ENCODE measurements around the gene HEY2. TPM values are rescaled to one million over a fixed set of nuclear protein-coding genes. Genes with fewer than 3 reads are reported as not detected.

HEY2 gene
- total RNA-seq, 6 experiments from 2014 or later: not detected

DNA sequence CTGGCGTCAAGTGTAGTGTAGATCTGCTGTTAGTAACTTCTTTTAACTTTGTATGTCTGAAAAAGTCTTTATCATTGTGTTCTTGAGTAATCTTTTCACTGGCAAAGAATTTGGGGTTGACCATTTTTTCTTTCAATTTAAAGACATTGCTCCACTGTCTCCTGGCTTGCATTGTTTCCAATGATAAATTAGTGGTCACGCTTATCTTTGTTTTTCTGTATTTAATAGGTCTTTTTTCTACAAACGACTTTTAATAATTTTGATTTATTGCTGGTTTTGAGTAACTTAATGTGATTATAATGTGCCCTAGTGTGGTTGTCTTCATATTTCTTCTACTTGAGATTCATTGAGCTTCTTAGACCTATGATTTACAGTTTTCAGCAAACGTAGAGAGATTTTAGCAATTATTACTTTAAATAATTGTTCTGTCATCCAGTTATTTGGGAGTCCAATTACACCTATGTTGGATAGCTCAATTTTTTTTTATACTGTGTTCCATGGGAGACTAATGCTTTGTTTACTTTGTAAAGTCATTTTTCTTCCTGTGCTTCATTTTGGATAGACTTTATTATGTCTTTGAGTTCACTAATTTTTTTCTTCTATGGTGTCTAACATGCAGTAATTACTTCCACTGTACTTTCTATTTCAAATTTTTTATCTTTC, 38.3 kb upstream of the HEY2 start:
- Mint-ChIP-seq H3K27me3 (ENCODE audit: insufficient read depth) (peaks cover 12% of the 10 kb centered on the region), H3K4me3 (no peak overlapping the region), H3K27ac (no peak overlapping the region), H3K4me1 (ENCODE audit: low read depth) (no peaks in the 10 kb centered on the region), H3K36me3 (ENCODE audit: low read depth) (no peaks in the 10 kb centered on the region), H3K9me3 (peaks cover 4% of the 10 kb centered on the region; the same call in 1 of the 2 replicates)
- TF ChIP-seq CTCF (IDR thresholded peaks at IDR 0.05): no peak
- no peak for DNase-seq

DNA sequence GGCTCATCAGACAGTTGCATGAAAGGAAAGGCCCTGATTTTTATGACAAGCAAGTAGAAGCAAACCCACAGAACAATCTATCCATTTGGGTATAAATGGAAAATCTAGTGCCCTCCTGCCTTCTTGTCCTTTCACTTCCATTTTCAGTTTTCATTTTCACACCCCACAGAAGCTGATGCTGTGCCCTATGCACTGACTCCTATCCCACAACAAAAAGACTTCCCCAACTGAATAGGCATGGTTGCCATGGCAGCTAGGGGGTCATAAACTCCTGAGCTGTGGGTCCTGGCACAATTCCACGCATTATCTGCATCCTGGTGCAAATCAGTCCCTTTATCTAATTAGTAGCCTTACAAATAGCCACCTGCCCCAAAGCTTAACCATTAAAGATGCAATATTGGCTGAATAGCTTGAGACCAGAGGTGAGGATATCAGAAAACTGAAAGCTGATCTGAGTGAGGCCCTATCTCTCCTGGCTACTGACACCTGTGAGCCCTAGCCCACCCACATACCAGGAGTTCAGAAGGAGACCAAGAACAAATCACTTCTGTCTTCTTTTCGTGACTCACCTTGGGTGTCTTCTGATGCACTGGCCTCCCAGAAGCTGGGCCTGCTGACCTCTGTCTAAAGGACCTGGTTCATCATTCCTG, 34.9 kb upstream of the HEY2 start:
- Mint-ChIP-seq H3K4me1 (ENCODE audit: low read depth) (no peaks in the 10 kb centered on the region), H3K4me3 (no peak overlapping the region), H3K27ac (no peak overlapping the region), H3K9me3 (peaks cover 4% of the 10 kb centered on the region; the same call in 1 of the 2 replicates), H3K36me3 (ENCODE audit: low read depth) (no peaks in the 10 kb centered on the region), H3K27me3 (ENCODE audit: insufficient read depth) (peaks cover 6% of the 10 kb centered on the region; the same call in 1 of the 2 replicates)
- TF ChIP-seq CTCF (IDR thresholded peaks at IDR 0.05): no peak
- DNase-seq: no peak

- H3K27me3 Mint-ChIP-seq (ENCODE audit: insufficient read depth): peaks cover 3% of the 10 kb centered on the region; the same call in 1 of the 2 replicates
- no peak for DNase-seq
- H3K27ac Mint-ChIP-seq: no peak overlapping the region
- no peak overlapping the region for H3K4me3 Mint-ChIP-seq
- no peak for TF ChIP-seq CTCF (IDR thresholded peaks at IDR 0.05)
- no peaks in the 10 kb centered on the region for H3K36me3 Mint-ChIP-seq (ENCODE audit: low read depth)
- H3K9me3 Mint-ChIP-seq: no peaks in the 10 kb centered on the region
- H3K4me1 Mint-ChIP-seq (ENCODE audit: low read depth): no peaks in the 10 kb centered on the region
Observed at GRCh38 chr6:125717120-125717731, 32.2 kb upstream of the HEY2 start.

GRCh38 chr6:125718109-125718508, 31.3 kb upstream of the HEY2 start:
- Mint-ChIP-seq H3K4me1 (ENCODE audit: low read depth) (no peaks in the 10 kb centered on the region), H3K9me3 (no peaks in the 10 kb centered on the region), H3K4me3 (no peak overlapping the region), H3K27ac (no peak overlapping the region), H3K36me3 (ENCODE audit: low read depth) (no peaks in the 10 kb centered on the region), H3K27me3 (ENCODE audit: insufficient read depth) (peaks cover 3% of the 10 kb centered on the region; the same call in 1 of the 2 replicates)
- DNase-seq: no peak
- TF ChIP-seq CTCF (IDR thresholded peaks at IDR 0.05): no peak

- DNase-seq: no peak
- H3K27me3 Mint-ChIP-seq (ENCODE audit: insufficient read depth): peaks cover 4% of the 10 kb centered on the region
Observed at GRCh38 chr6:125722886-125723285, 26.5 kb upstream of the HEY2 start.

More at GRCh38 chr6:125722886-125723285, 26.5 kb upstream of the HEY2 start:
- TF ChIP-seq CTCF (IDR thresholded peaks at IDR 0.05): no peak
- no peaks in the 10 kb centered on the region for H3K9me3 Mint-ChIP-seq
- no peaks in the 10 kb centered on the region for H3K36me3 Mint-ChIP-seq (ENCODE audit: low read depth)
- H3K27ac Mint-ChIP-seq: no peak overlapping the region
- H3K4me3 Mint-ChIP-seq: no peak overlapping the region
- no peaks in the 10 kb centered on the region for H3K4me1 Mint-ChIP-seq (ENCODE audit: low read depth)
